Pancreas (tissue), 10 donors: ENCODE results near the gene TBX1. TPM values are rescaled to one million over a fixed set of nuclear protein-coding genes. Genes with fewer than 3 reads are reported as not detected.

Experiments used
- ATAC-seq, 4 donors: fragments of 200-7000 bp; cut with Tn5 transposase; one replicate each; pipeline versions ENCODE4 v1.8.0 to v1.9.1; 2020; ENCODE audit warnings: mild to moderate bottlenecking in 4 of 4, moderate library complexity in 4 of 4
- DNase-seq, 6 donors: peaks; one replicate each; pipeline ENCODE4 v3.0.0-alpha.2; 2020
- FAIRE-seq: peaks from 2 replicates; lab custom pipeline; 2012; peaks lifted over from hg19 to GRCh38; lab: Jason Lieb, UNC
- H3K27ac ChIP-seq, 4 donors: fragments of 200-600 bp; sonication (generic); 1 replicate in 3 of 4; 2 replicates in 1 of 4; pipeline versions ENCODE4 v1.5.0 to v1.8.0; 2020
- H3K27me3 ChIP-seq, 4 donors: fragments of 200-600 bp; one replicate each; pipeline ENCODE4 v1.8.0; 2021
- H3K36me3 ChIP-seq, 3 donors: fragments of 200-600 bp; sonication (generic) in 1 of 3; one replicate each; pipeline versions ENCODE4 v1.5.0 to v1.8.0; 2020 to 2021
- H3K4me1 ChIP-seq, 3 donors: fragments of 200-600 bp; one replicate each; pipeline ENCODE4 v1.8.0; 2021
- H3K4me3 ChIP-seq, 4 donors: fragments of 200-600 bp; sonication (generic) in 2 of 4; one replicate each; pipeline versions ENCODE4 v1.5.0 to v1.8.0; 2020 to 2021
- H3K9me3 ChIP-seq, 4 donors: fragments of 200-600 bp; one replicate each; pipeline ENCODE4 v1.8.0; 2021
- WGBS, 2 donors: extraction: QIAGEN DNeasy Blood & Tissue Kit; methylation state at CpG; one replicate each; pipeline ENCODE4 v1.1.7; 2013; 5-methylcytosine and 5-hydroxymethylcytosine counted together
- intact Hi-C, 3 donors: fragments of 100-400 bp; cut with DNase I; formaldehyde crosslinking; loops; one replicate each; pipeline versions ENCODE4 v1.11.1 to v1.14.2; 2022
- polyA plus RNA-seq, 2 donors: library from polyadenylated mRNA; stranded (reverse); fragments of 200-250 nt; gene quantifications; one replicate each; pipeline ENCODE4 v1.2.3, GENCODE V29; 2013
- total RNA-seq, 6 donors: library from RNA; stranded (reverse); fragmentation: NEBNext Ultra II Directional in 4 of 6; extraction: Animal tissue kit (Norgen Biotek cat#: 25700) in 4 of 6; gene quantifications; one replicate each; pipeline versions ENCODE4 v1.2.1 to v1.2.4, GENCODE V29; 2021 to 2023
- TF ChIP-seq, protein P1 (sequence below), 4 donors: fragments of 200-600 bp; sonication (generic) in 3 of 4; IDR thresholded peaks; one replicate each; pipeline versions ENCODE4 v1.5.0 to v1.8.0; 2021; ENCODE audit warnings: antibody characterized with exemption in 4 of 4
- donor health status: healthy with polysubstance abuse.
- donor health status: DM: no; HTN: no; CAD: no; lungs with moderate emphysema.
- donor health status: DM: no; HTN: no; CAD: no.
- donor health status: control.
- donor health status: control.
- donor health status: Bipolar disorder and iron deficiency.
- donor health status: DM: yes; HTN: yes; CAD: no.
- donor health status: DM: no; HTN: no; CAD: no.
- donor health status: DM: no; HTN: no; CAD: no.
- donor health status: DM: yes; HTN: yes; CAD: no.

TBX1 gene
- total and polyA plus RNA-seq, 8 donors = 0.19 to 1.3 (median 0.31) TPM; not detected in 1

GRCh38 chr22:19810381-19811201 is 50.0 kb downstream of the TBX1 start:
- FAIRE-seq (no peak), ATAC-seq (no peak), DNase-seq (peak in 2 of 6 donors; percentile 1 to 43)
- WGBS, 2 donors = 92% methylated on average over 23 of the region's 23 CpGs
- TF ChIP-seq, protein P1, sequence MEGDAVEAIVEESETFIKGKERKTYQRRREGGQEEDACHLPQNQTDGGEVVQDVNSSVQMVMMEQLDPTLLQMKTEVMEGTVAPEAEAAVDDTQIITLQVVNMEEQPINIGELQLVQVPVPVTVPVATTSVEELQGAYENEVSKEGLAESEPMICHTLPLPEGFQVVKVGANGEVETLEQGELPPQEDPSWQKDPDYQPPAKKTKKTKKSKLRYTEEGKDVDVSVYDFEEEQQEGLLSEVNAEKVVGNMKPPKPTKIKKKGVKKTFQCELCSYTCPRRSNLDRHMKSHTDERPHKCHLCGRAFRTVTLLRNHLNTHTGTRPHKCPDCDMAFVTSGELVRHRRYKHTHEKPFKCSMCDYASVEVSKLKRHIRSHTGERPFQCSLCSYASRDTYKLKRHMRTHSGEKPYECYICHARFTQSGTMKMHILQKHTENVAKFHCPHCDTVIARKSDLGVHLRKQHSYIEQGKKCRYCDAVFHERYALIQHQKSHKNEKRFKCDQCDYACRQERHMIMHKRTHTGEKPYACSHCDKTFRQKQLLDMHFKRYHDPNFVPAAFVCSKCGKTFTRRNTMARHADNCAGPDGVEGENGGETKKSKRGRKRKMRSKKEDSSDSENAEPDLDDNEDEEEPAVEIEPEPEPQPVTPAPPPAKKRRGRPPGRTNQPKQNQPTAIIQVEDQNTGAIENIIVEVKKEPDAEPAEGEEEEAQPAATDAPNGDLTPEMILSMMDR (IDR thresholded peaks at IDR 0.05) = no peak
- Histone ChIP-seq H3K27ac (no peak overlapping the region), H3K27me3 (no peaks in the 10 kb centered on the region), H3K4me1 (no peaks in the 10 kb centered on the region), H3K4me3 (no peak overlapping the region), H3K36me3 (no peaks in the 10 kb centered on the region), H3K9me3 (no peaks in the 10 kb centered on the region)
- intact Hi-C loops = no loop called here

GRCh38 chr22:19811211-19811621 is 50.6 kb downstream of the TBX1 start:
- H3K4me1 ChIP-seq = no peaks in the 10 kb centered on the region
- intact Hi-C loops = no loop called here
- TF ChIP-seq, protein P1 (IDR thresholded peaks at IDR 0.05) = no peak
- no peaks in the 10 kb centered on the region for H3K36me3 ChIP-seq
- H3K27me3 ChIP-seq = no peaks in the 10 kb centered on the region
- DNase-seq (peak in 3 of 6 donors; percentile 1 to 37 (median 6)), ATAC-seq (no peak), FAIRE-seq (no peak)
- WGBS, 2 donors = 88 to 91% methylated on average over 12 of the region's 12 CpGs
- H3K27ac ChIP-seq = no peak overlapping the region
- H3K4me3 ChIP-seq = no peak overlapping the region
- H3K9me3 ChIP-seq = no peaks in the 10 kb centered on the region

- Histone ChIP-seq H3K4me3 (no peak overlapping the region), H3K36me3 (no peaks in the 10 kb centered on the region), H3K27me3 (no peaks in the 10 kb centered on the region), H3K27ac (no peak overlapping the region), H3K9me3 (no peaks in the 10 kb centered on the region), H3K4me1 (no peaks in the 10 kb centered on the region)
- ATAC-seq = no peak
- TF ChIP-seq, protein P1 (IDR thresholded peaks at IDR 0.05) = no peak
- 92 to 94% methylated on average over 36 of the region's 36 CpGs for WGBS, 2 donors
- no peak for FAIRE-seq
- intact Hi-C loops = no loop called here
- DNase-seq = peak in 3 of 6 donors; percentile 9 to 58 (median 50)
Observed at GRCh38 chr22:19811811-19812771, 51.5 kb downstream of the TBX1 start.

- TF ChIP-seq, protein P1 (IDR thresholded peaks at IDR 0.05) = no peak
- Histone ChIP-seq H3K36me3 (no peaks in the 10 kb centered on the region), H3K9me3 (no peaks in the 10 kb centered on the region), H3K4me3 (no peak overlapping the region), H3K27me3 (no peaks in the 10 kb centered on the region), H3K4me1 (no peaks in the 10 kb centered on the region), H3K27ac (no peak overlapping the region)
- intact Hi-C loops = no loop called here
- 90 to 95% methylated on average over 11 of the region's 11 CpGs for whole genome bisulfite sequencing, 2 donors
- FAIRE-seq = no peak
- no peak for DNase-seq
- ATAC-seq = no peak
Observed at GRCh38 chr22:19812910-19813309, 52.3 kb downstream of the TBX1 start.
